D341Med (cell line): ENCODE results near the gene TBC1D2.

ENCODE experiments used
- DNase-seq: peaks from one replicate; pipeline ENCODE4 v3.0.0; 2012; ENCODE audit warnings: low spot score

The TBC1D2 gene

GRCh38 chr9:98241357-98242300, 13.8 kb downstream of the TBC1D2 start:
- DNase-seq = no peak

GRCh38 chr9:98240475-98240874, 15.0 kb downstream of the TBC1D2 start:
- no peak for DNase-seq

GRCh38 chr9:98236901-98237487, 18.5 kb downstream of the TBC1D2 start:
- DNase-seq = no peak

- no peak for DNase-seq
Observed at GRCh38 chr9:98235126-98235525, 20.3 kb downstream of the TBC1D2 start.

GRCh38 chr9:98234245-98234825, 21.1 kb downstream of the TBC1D2 start:
- no peak for DNase-seq

GRCh38 chr9:98232926-98233325, 22.5 kb downstream of the TBC1D2 start:
- no peak for DNase-seq

GRCh38 chr9:98231770-98232478, 23.5 kb downstream of the TBC1D2 start:
- no peak for DNase-seq

GRCh38 chr9:98230789-98231188, 24.7 kb downstream of the TBC1D2 start:
- no peak for DNase-seq

- no peak for DNase-seq
Observed at GRCh38 chr9:98230304-98230703, 25.1 kb downstream of the TBC1D2 start.

GRCh38 chr9:98229620-98230019, 25.8 kb downstream of the TBC1D2 start:
- no peak for DNase-seq

GRCh38 chr9:98229090-98229395, 26.4 kb downstream of the TBC1D2 start:
- DNase-seq = no peak

- DNase-seq = no peak
Observed at GRCh38 chr9:98228392-98229089, 26.9 kb downstream of the TBC1D2 start.

- no peak for DNase-seq
Observed at GRCh38 chr9:98227883-98228282, 27.6 kb downstream of the TBC1D2 start.

- DNase-seq = no peak
Observed at GRCh38 chr9:98226957-98227356, 28.5 kb downstream of the TBC1D2 start.

GRCh38 chr9:98226516-98226915, 28.9 kb downstream of the TBC1D2 start:
- no peak for DNase-seq

GRCh38 chr9:98225015-98225442, 30.4 kb downstream of the TBC1D2 start:
- DNase-seq = no peak

GRCh38 chr9:98222885-98223691, 32.4 kb downstream of the TBC1D2 start:
- DNase-seq = no peak

GRCh38 chr9:98220911-98221310, 34.5 kb downstream of the TBC1D2 start:
- no peak for DNase-seq

GRCh38 chr9:98219794-98220370, 35.6 kb downstream of the TBC1D2 start:
- DNase-seq = no peak

- no peak for DNase-seq
Observed at GRCh38 chr9:98219364-98219716, 36.1 kb downstream of the TBC1D2 start.
